OCI-LY3 (cell line): ENCODE measurements around the gene HDAC4.

ENCODE experiments used
- H2AFZ ChIP-seq: fragments of 200-600, 300-600 bp; shearing (Covaris generic); 2 replicates; pipeline ENCODE4 v1.6.0; 2014; ENCODE audit warnings: antibody characterized with exemption, low read depth, low read length
- H3K27ac ChIP-seq: fragments of 200-600, 300-600 bp; sonication (generic); 2 replicates; pipeline ENCODE4 v1.5.1; 2014; ENCODE audit warnings: mild to moderate bottlenecking, low read length, moderate library complexity, mixed read lengths
- H3K27me3 ChIP-seq: fragments of 200-600, 300-600 bp; sonication (generic); 2 replicates; pipeline ENCODE4 v1.6.1; 2014; ENCODE audit warnings: low read depth, low read length, mixed read lengths
- H3K36me3 ChIP-seq: fragments of 200-600, 300-600 bp; sonication (generic); replicated peaks from 2 replicates; pipeline ENCODE3; 2014; ENCODE audit warnings: low read depth, low read length, mixed read lengths
- H3K4me1 ChIP-seq: fragments of 300-600, 200-600 bp; sonication (generic); 2 replicates; pipeline ENCODE4 v1.6.1; 2014; ENCODE audit warnings: low read length, mixed read lengths
- H3K4me2 ChIP-seq: fragments of 200-600, 300-600 bp; sonication (generic); 2 replicates; pipeline ENCODE4 v1.6.1; 2014; ENCODE audit warnings: low read length, mixed read lengths
- H3K4me3 ChIP-seq: fragments of 300-600, 200-600 bp; sonication (generic); 2 replicates; pipeline ENCODE4 v1.5.1; 2014; ENCODE audit warnings: antibody characterized with exemption, mild to moderate bottlenecking, low read length, moderate library complexity
- H3K79me2 ChIP-seq: fragments of 300-600, 200-600 bp; shearing (Covaris generic); 2 replicates; pipeline ENCODE4 v1.6.1; 2014; ENCODE audit warnings: mild to moderate bottlenecking, low read length, mixed read lengths
- H3K9ac ChIP-seq: fragments of 300-600, 200-600 bp; shearing (Covaris generic); 2 replicates; pipeline ENCODE4 v1.6.0; 2014; ENCODE audit warnings: mild to moderate bottlenecking, low read length, moderate library complexity
- H3K9me3 ChIP-seq: fragments of 200-600, 300-600 bp; shearing (Covaris generic); 2 replicates; pipeline ENCODE4 v1.6.1; 2014; ENCODE audit warnings: low read length, mixed read lengths; ENCODE audit not compliant: insufficient read depth
- H4K20me1 ChIP-seq: fragments of 200-600, 300-600 bp; sonication (generic); 2 replicates; pipeline ENCODE4 v1.6.1; 2016; ENCODE audit warnings: low read length, mixed read lengths; ENCODE audit not compliant: insufficient read depth
- EZH2phosphoT487 ChIP-seq: fragments of 200-600 bp; shearing (Covaris generic); IDR thresholded peaks from 2 replicates; pipeline ENCODE4 v1.6.1; 2018; ENCODE audit warnings: antibody characterized with exemption, mixed run types, low read depth
- TF ChIP-seq, protein P1 (sequence below): fragments of 200-600, 300-600 bp; sonication (generic); IDR thresholded peaks from 2 replicates; pipeline ENCODE4 v1.5.1; 2014; ENCODE audit warnings: antibody characterized with exemption, low read length, low read depth

The HDAC4 gene

DNA sequence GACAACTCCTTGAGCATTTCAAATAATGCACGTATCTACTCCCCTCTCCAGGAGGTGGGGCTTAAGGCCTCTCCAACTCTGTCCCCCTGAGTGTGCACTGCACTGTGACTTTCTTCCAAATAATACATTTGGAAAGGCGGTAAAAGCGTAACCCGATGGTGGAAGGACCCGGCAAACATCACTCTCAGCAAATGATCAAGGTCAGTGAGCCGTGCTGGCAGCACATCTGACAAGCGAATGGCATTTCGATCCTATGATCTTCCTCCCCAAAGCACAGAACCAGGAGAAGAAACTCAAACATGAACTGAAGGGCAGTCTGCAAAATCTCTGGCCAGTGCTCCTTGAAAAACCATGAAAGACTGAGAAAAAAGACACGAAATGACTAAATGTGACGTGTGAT, 344.2 kb downstream of the HDAC4 start:
- Histone ChIP-seq H4K20me1 (no peaks in the 10 kb centered on the region), H3K9ac (no peak overlapping the region), H3K4me1 (no peaks in the 10 kb centered on the region), H3K79me2 (no peaks in the 10 kb centered on the region), H3K9me3 (no peaks in the 10 kb centered on the region), H3K4me3 (no peak overlapping the region), H3K27me3 (no peaks in the 10 kb centered on the region), H2AFZ (no peak overlapping the region), H3K36me3 (no peaks in the 10 kb centered on the region), H3K4me2 (no peak overlapping the region), H3K27ac (no peak overlapping the region)
- TF ChIP-seq, protein P1, sequence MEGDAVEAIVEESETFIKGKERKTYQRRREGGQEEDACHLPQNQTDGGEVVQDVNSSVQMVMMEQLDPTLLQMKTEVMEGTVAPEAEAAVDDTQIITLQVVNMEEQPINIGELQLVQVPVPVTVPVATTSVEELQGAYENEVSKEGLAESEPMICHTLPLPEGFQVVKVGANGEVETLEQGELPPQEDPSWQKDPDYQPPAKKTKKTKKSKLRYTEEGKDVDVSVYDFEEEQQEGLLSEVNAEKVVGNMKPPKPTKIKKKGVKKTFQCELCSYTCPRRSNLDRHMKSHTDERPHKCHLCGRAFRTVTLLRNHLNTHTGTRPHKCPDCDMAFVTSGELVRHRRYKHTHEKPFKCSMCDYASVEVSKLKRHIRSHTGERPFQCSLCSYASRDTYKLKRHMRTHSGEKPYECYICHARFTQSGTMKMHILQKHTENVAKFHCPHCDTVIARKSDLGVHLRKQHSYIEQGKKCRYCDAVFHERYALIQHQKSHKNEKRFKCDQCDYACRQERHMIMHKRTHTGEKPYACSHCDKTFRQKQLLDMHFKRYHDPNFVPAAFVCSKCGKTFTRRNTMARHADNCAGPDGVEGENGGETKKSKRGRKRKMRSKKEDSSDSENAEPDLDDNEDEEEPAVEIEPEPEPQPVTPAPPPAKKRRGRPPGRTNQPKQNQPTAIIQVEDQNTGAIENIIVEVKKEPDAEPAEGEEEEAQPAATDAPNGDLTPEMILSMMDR: no peak
- TF ChIP-seq EZH2phosphoT487: no peak

DNA sequence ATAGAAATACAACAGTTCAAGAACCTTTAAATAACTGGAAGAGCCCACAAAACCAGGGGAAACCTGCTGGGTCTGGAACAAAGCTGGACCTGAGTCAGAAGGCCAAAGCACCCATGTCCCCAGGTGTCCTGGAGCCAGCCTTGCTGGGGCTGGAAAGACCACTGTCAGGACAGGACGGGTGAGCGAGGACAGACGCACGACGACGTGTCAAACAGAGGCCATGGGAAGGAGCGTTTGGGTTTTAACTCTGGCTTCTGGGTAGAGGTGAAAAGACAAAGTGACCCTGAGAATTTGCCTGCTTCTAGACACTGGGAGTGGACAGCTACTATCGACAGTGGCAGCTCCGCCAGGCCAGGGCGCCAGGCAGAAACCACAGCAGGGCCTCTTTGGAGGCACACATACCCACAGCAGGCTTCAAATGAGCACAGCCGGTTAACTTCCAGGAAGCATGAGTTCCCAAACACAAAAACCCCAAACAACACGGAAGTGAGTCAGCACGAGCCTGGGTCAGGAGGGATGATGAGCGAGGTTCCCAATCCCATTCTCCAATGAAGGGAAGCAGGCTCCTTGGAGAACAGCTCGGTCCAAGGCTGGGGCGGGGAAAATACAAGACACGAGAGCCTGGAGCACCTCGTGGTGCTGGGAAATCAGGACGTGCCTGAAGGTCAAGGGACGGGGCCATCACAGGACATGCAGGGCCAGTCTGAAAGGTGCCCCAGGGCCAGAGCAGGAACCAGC, 344.9 kb downstream of the HDAC4 start:
- Histone ChIP-seq H3K4me1 (no peaks in the 10 kb centered on the region), H3K9ac (no peak overlapping the region), H3K27me3 (no peaks in the 10 kb centered on the region), H3K36me3 (no peaks in the 10 kb centered on the region), H3K9me3 (no peaks in the 10 kb centered on the region), H3K4me2 (no peak overlapping the region), H3K4me3 (no peak overlapping the region), H4K20me1 (no peaks in the 10 kb centered on the region), H2AFZ (no peak overlapping the region), H3K27ac (no peak overlapping the region), H3K79me2 (no peaks in the 10 kb centered on the region)
- no peak for TF ChIP-seq EZH2phosphoT487
- TF ChIP-seq, protein P1: no peak

DNA sequence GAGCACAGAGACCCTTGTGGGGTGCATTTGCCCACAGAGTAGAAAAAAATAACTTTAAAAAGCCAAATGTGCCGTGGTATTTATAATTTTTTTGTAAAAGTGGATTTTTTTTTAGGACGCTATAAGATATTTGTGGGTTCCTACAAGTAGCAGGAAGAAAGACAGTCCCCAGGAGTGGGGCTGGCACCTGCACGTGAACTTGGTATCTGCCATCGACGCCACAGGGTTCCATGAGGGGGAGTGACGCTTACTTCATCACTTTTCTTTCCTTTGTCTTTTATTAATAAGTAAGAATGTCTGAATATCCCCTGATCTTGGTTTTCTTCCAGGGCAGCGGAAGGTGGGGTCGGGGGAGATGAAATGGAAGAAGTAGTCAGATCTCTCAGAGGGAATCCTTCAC, 345.9 kb downstream of the HDAC4 start:
- H3K79me2 ChIP-seq: no peaks in the 10 kb centered on the region
- no peaks in the 10 kb centered on the region for H3K9me3 ChIP-seq
- TF ChIP-seq EZH2phosphoT487: no peak
- TF ChIP-seq, protein P1: no peak
- no peaks in the 10 kb centered on the region for H4K20me1 ChIP-seq
- no peaks in the 10 kb centered on the region for H3K36me3 ChIP-seq
- H3K4me1 ChIP-seq: no peaks in the 10 kb centered on the region
- no peak overlapping the region for H3K4me2 ChIP-seq
- no peak overlapping the region for H3K9ac ChIP-seq
- H3K4me3 ChIP-seq: no peak overlapping the region
- no peak overlapping the region for H3K27ac ChIP-seq
- no peaks in the 10 kb centered on the region for H3K27me3 ChIP-seq
- no peak overlapping the region for H2AFZ ChIP-seq

DNA sequence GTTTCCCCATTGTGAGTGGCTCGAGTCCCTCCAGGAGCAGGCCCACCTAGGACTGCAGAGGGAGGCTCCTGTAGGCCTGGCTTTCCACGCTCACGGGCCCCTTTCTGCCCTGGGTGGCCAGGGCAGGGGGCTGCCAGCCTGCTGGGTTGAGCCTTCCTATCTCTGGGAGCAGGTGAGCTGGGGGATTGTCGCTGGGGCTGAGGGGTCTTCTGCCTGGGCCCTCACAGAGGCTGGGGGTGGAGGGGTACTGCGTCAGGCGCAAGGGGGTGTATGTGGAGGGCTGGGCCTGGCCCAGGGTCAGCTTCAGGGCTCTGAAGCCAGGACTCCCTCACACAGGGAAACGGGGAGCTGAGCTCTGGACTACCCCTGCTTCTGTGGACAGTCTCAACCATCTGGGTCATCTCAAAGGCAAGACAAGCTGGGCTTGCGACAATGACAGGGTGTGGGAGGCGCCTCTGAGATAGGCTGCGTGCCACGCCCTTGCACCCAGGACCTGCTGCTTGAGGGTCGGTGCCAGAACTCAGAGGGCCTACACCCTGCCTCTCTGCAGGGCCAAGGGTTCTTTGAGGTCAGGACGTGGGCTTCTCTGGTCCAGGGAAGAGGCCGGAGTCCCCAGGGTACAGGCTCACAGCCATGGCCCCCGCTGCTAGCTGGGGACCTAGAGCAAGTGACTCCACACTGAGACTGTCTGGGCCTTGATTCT, 346.9 kb downstream of the HDAC4 start:
- H3K4me1 ChIP-seq: no peaks in the 10 kb centered on the region

More for the DNA sequence above, 346.9 kb downstream of the HDAC4 start:
- Histone ChIP-seq H3K27me3 (no peaks in the 10 kb centered on the region), H3K27ac (no peak overlapping the region), H3K36me3 (no peaks in the 10 kb centered on the region), H3K9ac (no peak overlapping the region), H4K20me1 (no peaks in the 10 kb centered on the region), H3K9me3 (no peaks in the 10 kb centered on the region), H2AFZ (no peak overlapping the region), H3K4me2 (no peak overlapping the region), H3K79me2 (no peaks in the 10 kb centered on the region), H3K4me3 (no peak overlapping the region)
- no peak for TF ChIP-seq EZH2phosphoT487
- TF ChIP-seq, protein P1: no peak
